ENCODE data around the gene TBRG4.

Gene TBRG4

GRCh38 chr7:45084901-45085618 lies 26.4 kb downstream of the TBRG4 start:
- Histone ChIP-seq H3K27me3 (peaks cover 43% of the 10 kb centered on the region), H3K4me3 (ENCODE audit: low read depth in 1 of 2, low read length in 1 of 2) (no peak overlapping the region), H3K9me3 (no peaks in the 10 kb centered on the region), H3K27ac (no peak overlapping the region), H3K4me1 (ENCODE audit: control insufficient read depth in 1 of 2, insufficient read depth in 1 of 2, low read depth in 1 of 2, low read length in 1 of 2) (peaks cover 0 to 4% of the 10 kb centered on the region in 2 experiments), H3K36me3 (no peaks in the 10 kb centered on the region)
- TF ChIP-seq CTCF (IDR thresholded peaks at IDR 0.05), result no peak

- H3K36me3 ChIP-seq, result no peaks in the 10 kb centered on the region
- H3K27ac ChIP-seq, result no peak overlapping the region
- H3K27me3 ChIP-seq, result peaks cover 36% of the 10 kb centered on the region
- H3K4me3 ChIP-seq (ENCODE audit: low read depth in 1 of 2, low read length in 1 of 2), result no peak overlapping the region
- no peak for TF ChIP-seq CTCF (IDR thresholded peaks at IDR 0.05)
- no peaks in the 10 kb centered on the region for H3K9me3 ChIP-seq
- peaks cover 0 to 4% of the 10 kb centered on the region in 2 experiments for H3K4me1 ChIP-seq (ENCODE audit: control insufficient read depth in 1 of 2, insufficient read depth in 1 of 2, low read depth in 1 of 2, low read length in 1 of 2)
Measured at GRCh38 chr7:45084336-45084735, 27.2 kb downstream of the TBRG4 start.

DNA sequence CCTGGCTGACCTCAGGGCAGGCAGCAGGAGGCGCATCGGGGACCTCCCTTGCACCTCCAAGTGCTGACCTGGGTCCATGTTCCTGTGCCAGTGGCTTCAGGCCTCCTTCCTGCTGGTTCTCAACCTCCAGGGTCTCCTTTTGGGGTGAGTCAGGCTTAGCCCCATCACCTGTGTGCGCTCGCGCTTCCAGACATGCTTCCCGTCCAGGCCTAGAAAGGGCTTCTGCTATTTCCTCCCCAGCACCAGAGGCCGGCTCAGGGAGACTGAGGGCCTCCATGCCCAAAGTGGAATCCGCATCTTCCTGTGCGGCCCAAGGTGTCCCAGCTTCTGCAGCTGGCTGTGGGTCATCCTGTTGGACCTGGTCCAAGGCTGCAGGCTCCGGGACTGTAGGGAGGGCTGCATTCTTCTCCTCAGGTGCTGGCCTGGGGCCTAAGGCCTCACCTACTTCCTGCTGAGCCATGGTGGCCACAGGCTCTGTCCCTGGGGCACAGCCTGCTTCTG lies 28.6 kb downstream of the TBRG4 start:
- Histone ChIP-seq H3K4me1 (ENCODE audit: control insufficient read depth in 1 of 2, insufficient read depth in 1 of 2, low read depth in 1 of 2, low read length in 1 of 2) (no peaks in the 10 kb centered on the region), H3K36me3 (peaks cover 2% of the 10 kb centered on the region), H3K27ac (no peak overlapping the region), H3K9me3 (no peaks in the 10 kb centered on the region), H3K4me3 (ENCODE audit: low read depth in 1 of 2, low read length in 1 of 2) (no peak overlapping the region), H3K27me3 (peaks cover 21% of the 10 kb centered on the region)
- no peak for TF ChIP-seq CTCF (IDR thresholded peaks at IDR 0.05)

- H3K36me3 ChIP-seq, result peaks cover 8% of the 10 kb centered on the region
- H3K27me3 ChIP-seq, result peaks cover 15% of the 10 kb centered on the region
- H3K27ac ChIP-seq, result no peak overlapping the region
- no peak overlapping the region for H3K4me3 ChIP-seq (ENCODE audit: low read depth in 1 of 2, low read length in 1 of 2)
- no peak for TF ChIP-seq CTCF (IDR thresholded peaks at IDR 0.05)
- H3K4me1 ChIP-seq (ENCODE audit: control insufficient read depth in 1 of 2, insufficient read depth in 1 of 2, low read depth in 1 of 2, low read length in 1 of 2), result no peaks in the 10 kb centered on the region
- H3K9me3 ChIP-seq, result no peaks in the 10 kb centered on the region
Measured at GRCh38 chr7:45082031-45082830, 29.3 kb downstream of the TBRG4 start.

GRCh38 chr7:45081670-45081974 lies 29.9 kb downstream of the TBRG4 start:
- Histone ChIP-seq H3K9me3 (no peaks in the 10 kb centered on the region), H3K27ac (no peak overlapping the region), H3K4me1 (ENCODE audit: control insufficient read depth in 1 of 2, insufficient read depth in 1 of 2, low read depth in 1 of 2, low read length in 1 of 2) (no peaks in the 10 kb centered on the region), H3K27me3 (peaks cover 8% of the 10 kb centered on the region), H3K36me3 (peaks cover 14% of the 10 kb centered on the region), H3K4me3 (ENCODE audit: low read depth in 1 of 2, low read length in 1 of 2) (no peak overlapping the region)
- no peak for TF ChIP-seq CTCF (IDR thresholded peaks at IDR 0.05)

All from neutrophil (primary cell).